Loucy (cell line): Measurements from ENCODE around the gene TOX3.

Source experiments
- H2AFZ ChIP-seq: fragments of 200-600 bp; sonication (generic); 2 replicates; pipeline ENCODE4 v1.6.0; 2016; ENCODE audit warnings: antibody characterized with exemption, mild to moderate bottlenecking, low read length, moderate library complexity
- H3F3A ChIP-seq: fragments of 200-600 bp; 2 replicates; pipeline ENCODE4 v1.6.0; 2016; ENCODE audit warnings: antibody characterized with exemption, low read depth, mild to moderate bottlenecking
- H3K27me3 ChIP-seq: fragments of 200-600 bp; sonication (generic); 2 replicates; pipeline ENCODE4 v1.6.1; 2014; ENCODE audit warnings: low read length, mild to moderate bottlenecking; ENCODE audit not compliant: insufficient read depth, poor library complexity, severe bottlenecking
- H3K36me3 ChIP-seq: fragments of 200-600 bp; sonication (generic); 2 replicates; pipeline ENCODE4 v1.6.1; 2016; ENCODE audit warnings: low read length; ENCODE audit not compliant: insufficient read depth
- H3K4me1 ChIP-seq: fragments of 200-600 bp; sonication (generic); 2 replicates; pipeline ENCODE4 v1.5.1; 2014; ENCODE audit warnings: low read length, mild to moderate bottlenecking; ENCODE audit not compliant: insufficient read depth, poor library complexity, severe bottlenecking
- H3K4me2 ChIP-seq: fragments of 200-600 bp; sonication (generic); 2 replicates; pipeline ENCODE4 v1.6.0; 2014; ENCODE audit warnings: antibody characterized with exemption, low read length, low read depth, mild to moderate bottlenecking; ENCODE audit not compliant: poor library complexity, severe bottlenecking
- H3K4me3 ChIP-seq: fragments of 200-600 bp; sonication (generic); 2 replicates; pipeline ENCODE4 v1.5.1; 2014; ENCODE audit warnings: low read length, mild to moderate bottlenecking, mixed read lengths; ENCODE audit not compliant: poor library complexity, severe bottlenecking
- H3K79me2 ChIP-seq: fragments of 200-600 bp; sonication (generic); 2 replicates; pipeline ENCODE4 v1.6.1; 2014; ENCODE audit warnings: low read length; ENCODE audit not compliant: insufficient read depth
- H3K9ac ChIP-seq: fragments of 200-600 bp; sonication (generic); 2 replicates; pipeline ENCODE4 v1.6.0; 2014; ENCODE audit warnings: mild to moderate bottlenecking, low read depth, low read length, moderate library complexity; ENCODE audit not compliant: poor library complexity, severe bottlenecking
- H3K9me2 ChIP-seq: fragments of 200-600 bp; sonication (generic); replicated peaks from 2 replicates; pipeline ENCODE4 v1.6.1; 2016; ENCODE audit warnings: low read depth, low read length, mixed read lengths
- H3K9me3 ChIP-seq: fragments of 200-600 bp; sonication (generic); 2 replicates; pipeline ENCODE4 v1.6.1; 2014; ENCODE audit warnings: mild to moderate bottlenecking, antibody characterized with exemption, low read length, low read depth; ENCODE audit not compliant: insufficient read depth
- H4K20me1 ChIP-seq: fragments of 200-600 bp; sonication (generic); 2 replicates; pipeline ENCODE4 v1.6.0; 2014; ENCODE audit warnings: antibody characterized with exemption, low read length, mild to moderate bottlenecking; ENCODE audit not compliant: insufficient read depth, poor library complexity, severe bottlenecking
- EZH2phosphoT487 ChIP-seq: fragments of 200-600 bp; IDR thresholded peaks from 2 replicates; pipeline ENCODE4 v1.6.1; 2018; ENCODE audit warnings: antibody characterized with exemption, mild to moderate bottlenecking, moderate library complexity, borderline replicate concordance
- TF ChIP-seq, protein P1 (sequence below): fragments of 200-600 bp; sonication (generic); conservative IDR thresholded peaks from 2 replicates; pipeline ENCODE4 v1.5.1; 2014; ENCODE audit warnings: mild to moderate bottlenecking, antibody characterized with exemption, low read length

Gene TOX3

GRCh38 chr16:52540910-52541309, 6.0 kb downstream of the TOX3 start:
- H3K9ac ChIP-seq: no peak overlapping the region
- no peak overlapping the region for H3K4me2 ChIP-seq
- TF ChIP-seq, protein P1, sequence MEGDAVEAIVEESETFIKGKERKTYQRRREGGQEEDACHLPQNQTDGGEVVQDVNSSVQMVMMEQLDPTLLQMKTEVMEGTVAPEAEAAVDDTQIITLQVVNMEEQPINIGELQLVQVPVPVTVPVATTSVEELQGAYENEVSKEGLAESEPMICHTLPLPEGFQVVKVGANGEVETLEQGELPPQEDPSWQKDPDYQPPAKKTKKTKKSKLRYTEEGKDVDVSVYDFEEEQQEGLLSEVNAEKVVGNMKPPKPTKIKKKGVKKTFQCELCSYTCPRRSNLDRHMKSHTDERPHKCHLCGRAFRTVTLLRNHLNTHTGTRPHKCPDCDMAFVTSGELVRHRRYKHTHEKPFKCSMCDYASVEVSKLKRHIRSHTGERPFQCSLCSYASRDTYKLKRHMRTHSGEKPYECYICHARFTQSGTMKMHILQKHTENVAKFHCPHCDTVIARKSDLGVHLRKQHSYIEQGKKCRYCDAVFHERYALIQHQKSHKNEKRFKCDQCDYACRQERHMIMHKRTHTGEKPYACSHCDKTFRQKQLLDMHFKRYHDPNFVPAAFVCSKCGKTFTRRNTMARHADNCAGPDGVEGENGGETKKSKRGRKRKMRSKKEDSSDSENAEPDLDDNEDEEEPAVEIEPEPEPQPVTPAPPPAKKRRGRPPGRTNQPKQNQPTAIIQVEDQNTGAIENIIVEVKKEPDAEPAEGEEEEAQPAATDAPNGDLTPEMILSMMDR: no peak
- no peak for TF ChIP-seq EZH2phosphoT487
- H3F3A ChIP-seq: no peaks in the 10 kb centered on the region
- no peaks in the 10 kb centered on the region for H3K79me2 ChIP-seq
- H3K9me3 ChIP-seq: no peaks in the 10 kb centered on the region; the same call in 1 of the 2 replicates
- H2AFZ ChIP-seq: no peak overlapping the region
- no peaks in the 10 kb centered on the region for H4K20me1 ChIP-seq
- no peaks in the 10 kb centered on the region for H3K27me3 ChIP-seq
- H3K9me2 ChIP-seq: no peaks in the 10 kb centered on the region
- H3K36me3 ChIP-seq: no peaks in the 10 kb centered on the region
- no peak overlapping the region for H3K4me3 ChIP-seq
- no peaks in the 10 kb centered on the region for H3K4me1 ChIP-seq

DNA sequence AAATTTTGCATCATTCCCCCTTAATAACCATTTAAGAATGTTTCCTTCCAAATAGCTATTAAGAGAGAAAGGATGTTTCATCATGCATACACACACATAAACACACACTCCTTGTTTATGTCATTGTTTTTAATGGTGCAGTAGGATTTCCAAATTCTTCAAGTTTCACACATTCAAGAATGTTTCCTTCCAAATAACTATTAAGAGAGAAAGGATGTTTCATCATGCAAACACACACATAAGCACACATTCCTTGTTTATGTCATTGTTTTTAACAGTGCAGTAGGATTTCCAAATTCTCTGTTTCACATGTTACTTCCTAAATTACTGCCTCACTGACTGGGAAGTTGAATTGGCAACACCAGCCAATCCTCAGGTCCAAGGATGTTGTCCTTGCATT, 7.8 kb downstream of the TOX3 start:
- Histone ChIP-seq H3K9me2 (no peaks in the 10 kb centered on the region), H3K4me2 (no peak overlapping the region), H3K9me3 (no peaks in the 10 kb centered on the region; the same call in 1 of the 2 replicates), H3K4me1 (no peaks in the 10 kb centered on the region), H3K4me3 (no peak overlapping the region), H3K27me3 (no peaks in the 10 kb centered on the region), H3F3A (no peaks in the 10 kb centered on the region), H2AFZ (no peak overlapping the region), H3K9ac (no peak overlapping the region), H3K79me2 (no peaks in the 10 kb centered on the region), H4K20me1 (no peaks in the 10 kb centered on the region), H3K36me3 (no peaks in the 10 kb centered on the region)
- TF ChIP-seq EZH2phosphoT487: no peak
- TF ChIP-seq, protein P1: no peak

GRCh38 chr16:52538511-52538910, 8.4 kb downstream of the TOX3 start:
- Histone ChIP-seq H3K9me2 (no peaks in the 10 kb centered on the region), H3K4me3 (no peak overlapping the region), H3K9ac (no peak overlapping the region), H3K27me3 (no peaks in the 10 kb centered on the region), H3K4me2 (no peak overlapping the region), H4K20me1 (no peaks in the 10 kb centered on the region), H3F3A (no peaks in the 10 kb centered on the region), H3K79me2 (no peaks in the 10 kb centered on the region), H3K4me1 (no peaks in the 10 kb centered on the region), H3K9me3 (no peaks in the 10 kb centered on the region; the same call in 1 of the 2 replicates), H2AFZ (no peak overlapping the region), H3K36me3 (no peaks in the 10 kb centered on the region)
- no peak for TF ChIP-seq EZH2phosphoT487
- TF ChIP-seq, protein P1: no peak
